Hematopoietic multipotent progenitor cell treated with erythropoietin and hydrocortisone succinate and interleukin-3 and kit ligand, for 8 days (in vitro differentiated cells): ENCODE measurements around the gene SLFN5.
"Not testable (repeated sequence)": the region's sequence is repeated elsewhere in the genome, so short reads cannot be mapped to it uniquely, and the experiment has no call there.

Experiments used
- DNase-seq: peaks from one replicate; pipeline ENCODE4 v3.0.0-alpha.2; 2015

The SLFN5 gene

DNA sequence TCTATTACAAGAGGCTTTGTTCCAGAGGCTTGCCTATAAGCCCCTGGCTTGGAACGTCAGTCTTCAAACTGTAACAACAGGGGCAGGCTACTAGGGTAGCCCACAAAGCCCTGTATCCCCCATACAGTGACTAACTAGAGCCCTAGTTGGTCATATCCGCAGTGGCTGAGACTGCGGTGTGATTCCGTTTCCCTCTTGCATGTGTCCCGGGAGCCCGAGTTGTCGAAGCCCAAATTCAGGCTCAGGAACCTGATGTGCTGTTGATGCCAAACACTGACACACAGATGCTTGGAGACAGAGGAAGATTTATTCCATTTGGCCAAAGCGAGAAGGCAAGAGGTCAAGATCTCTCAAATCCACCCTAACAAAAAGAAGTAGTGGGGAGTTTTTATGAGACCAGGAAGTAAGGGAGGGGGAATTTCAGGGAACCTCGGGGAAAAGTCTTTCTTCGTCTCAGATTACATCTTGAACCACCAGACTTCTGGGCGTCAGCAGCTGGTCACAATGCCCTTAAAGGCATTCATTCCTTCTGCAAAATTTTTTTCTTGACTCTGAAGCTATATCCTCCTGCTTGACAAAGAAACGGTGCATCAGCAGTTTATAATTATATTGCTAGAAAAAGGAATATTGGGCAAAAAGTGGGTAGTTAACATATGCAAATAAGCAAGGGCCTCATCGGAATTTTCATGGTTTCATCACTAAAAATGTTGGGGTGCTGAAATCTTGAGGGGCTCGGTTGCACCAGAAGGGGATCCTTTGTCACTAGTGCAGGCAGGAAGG is 879 bp downstream of the SLFN5 start:
- no peak for DNase-seq

GRCh38 chr17:35244341-35245195 is 1.7 kb downstream of the SLFN5 start:
- DNase-seq, result peak; percentile 71

DNA sequence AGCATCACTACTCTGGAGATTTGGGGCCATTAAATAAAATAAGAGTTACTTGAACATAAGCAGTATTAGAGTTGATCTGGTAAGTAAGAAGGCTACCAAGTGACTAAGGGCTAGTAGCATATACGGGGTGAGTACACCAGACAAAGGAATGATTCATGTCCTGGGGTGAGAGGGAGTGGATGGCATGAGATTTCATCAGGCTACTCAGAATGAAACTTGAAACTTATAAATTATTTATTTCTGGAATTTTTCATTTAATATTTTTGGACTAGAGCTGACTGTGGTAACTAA is 2.3 kb downstream of the SLFN5 start:
- no peak for DNase-seq

DNA sequence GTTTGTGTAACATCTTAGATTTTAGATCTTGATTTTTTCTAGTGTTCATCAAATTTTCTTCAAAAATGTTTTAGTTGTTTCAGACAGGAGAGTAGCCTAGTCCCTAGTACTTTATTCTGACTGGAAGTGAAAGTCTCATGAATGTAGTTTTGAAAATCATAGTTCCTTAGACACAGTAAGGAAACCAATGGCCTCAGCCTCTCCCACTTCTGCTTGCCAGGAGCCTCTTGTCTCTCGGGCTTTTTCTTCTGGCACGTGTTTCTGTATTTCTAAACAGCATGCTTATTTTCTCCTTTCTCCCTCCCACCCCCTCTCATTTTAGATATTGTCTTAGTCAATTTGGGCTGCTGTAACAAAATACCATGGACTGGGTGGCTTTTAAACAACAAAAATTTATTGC is 9.8 kb downstream of the SLFN5 start:
- no peak for DNase-seq

DNA sequence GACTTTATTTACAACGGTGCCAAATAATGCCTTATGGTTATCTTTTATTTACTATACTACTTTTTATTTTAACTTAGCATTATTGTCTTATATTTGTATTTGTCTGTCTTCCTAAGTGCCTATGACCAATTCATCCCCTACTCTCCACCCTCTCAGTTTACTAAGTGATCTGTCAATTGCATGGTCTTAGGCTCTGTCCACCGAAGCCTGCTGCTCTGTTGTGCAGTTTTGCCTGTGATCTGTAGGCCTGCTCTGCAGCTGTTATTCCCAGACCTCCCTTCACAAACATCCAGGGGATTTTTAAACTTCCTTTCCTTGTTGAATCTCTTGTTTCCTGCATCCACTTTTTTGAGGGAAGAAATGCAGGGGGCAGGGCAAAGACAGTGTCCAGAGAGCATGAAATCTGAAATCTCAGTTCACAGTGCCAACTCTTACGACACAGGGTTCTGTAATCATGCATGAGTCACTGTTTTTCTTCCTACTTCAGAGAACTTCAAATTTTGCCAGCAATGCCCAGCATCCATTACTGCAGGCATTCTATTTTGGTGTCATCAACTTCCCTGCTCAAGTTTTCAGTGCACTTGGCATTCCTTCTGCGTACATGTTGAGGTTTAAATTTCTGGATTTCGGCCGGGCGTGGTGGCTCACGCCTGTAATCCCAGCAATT is 11.4 kb downstream of the SLFN5 start:
- DNase-seq, result no peak

DNA sequence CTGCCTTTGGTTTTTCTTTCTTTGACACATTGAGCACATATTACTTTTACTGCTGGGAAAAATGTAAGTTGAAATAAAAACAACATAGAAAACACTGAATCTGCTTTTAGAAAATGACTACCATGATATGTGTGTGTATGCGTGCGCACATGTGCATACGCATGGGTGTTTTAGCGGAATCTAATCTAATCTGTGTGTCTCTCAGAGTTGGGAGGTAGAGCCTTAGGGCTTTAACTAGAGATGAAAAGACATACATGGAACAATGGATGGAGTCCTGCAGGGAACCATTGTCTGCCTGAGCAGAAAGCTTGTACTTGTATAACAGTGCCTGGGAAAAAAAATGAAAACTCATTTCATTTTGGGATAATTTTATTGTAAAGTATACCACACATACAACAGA is 12.4 kb downstream of the SLFN5 start:
- DNase-seq, result no peak

DNA sequence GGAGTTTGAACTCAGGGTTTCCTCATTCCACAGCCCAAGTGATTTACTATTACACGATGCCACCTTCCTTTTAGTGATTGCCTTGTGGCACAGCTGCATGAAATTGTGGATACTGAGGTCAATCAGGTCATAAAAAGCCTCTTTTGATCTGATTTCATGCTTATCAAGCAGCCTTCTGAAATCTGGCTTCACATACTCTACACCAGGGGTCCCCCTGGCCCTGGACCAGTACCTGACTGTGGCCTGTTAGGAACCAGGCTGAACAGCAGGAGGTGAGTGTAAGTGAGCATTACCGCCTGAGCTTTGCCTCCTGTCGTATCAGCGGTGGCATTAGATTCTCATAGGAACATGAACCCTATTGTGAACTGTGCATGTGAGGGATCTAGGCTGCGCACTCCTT is 13.8 kb downstream of the SLFN5 start:
- no peak for DNase-seq

GRCh38 chr17:35257208-35257659 is 14.4 kb downstream of the SLFN5 start:
- DNase-seq, result no peak

DNA sequence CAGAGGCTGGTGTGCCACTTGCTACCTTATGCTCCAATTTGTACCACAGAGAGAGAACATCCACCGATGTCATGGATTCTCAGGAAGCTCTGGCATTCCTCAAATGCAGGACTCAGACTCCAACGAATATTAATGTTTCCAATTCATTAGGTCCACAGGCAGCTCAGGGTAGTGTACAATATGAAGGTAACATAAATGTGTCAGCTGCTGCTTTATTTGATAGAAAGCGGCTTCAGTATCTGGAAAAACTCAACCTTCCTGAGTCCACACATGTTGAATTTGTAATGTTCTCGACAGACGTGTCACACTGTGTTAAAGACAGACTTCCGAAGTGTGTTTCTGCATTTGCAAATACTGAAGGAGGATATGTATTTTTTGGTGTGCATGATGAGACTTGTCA is 16.1 kb downstream of the SLFN5 start:
- no peak for DNase-seq

GRCh38 chr17:35265071-35265470 is 22.2 kb downstream of the SLFN5 start:
- no peak for DNase-seq

- DNase-seq, result no peak
These were observed 22.8 kb downstream of the SLFN5 start for GRCh38 chr17:35265566-35266141.

GRCh38 chr17:35274167-35275066 is 31.5 kb downstream of the SLFN5 start:
- DNase-seq, result not testable (repeated sequence)

GRCh38 chr17:35278454-35278853 is 35.6 kb downstream of the SLFN5 start:
- not testable (repeated sequence) for DNase-seq

GRCh38 chr17:35278876-35279275 is 36.0 kb downstream of the SLFN5 start:
- not testable (repeated sequence) for DNase-seq

- DNase-seq, result no peak
These were observed 40.9 kb downstream of the SLFN5 start for GRCh38 chr17:35283767-35284166.

DNA sequence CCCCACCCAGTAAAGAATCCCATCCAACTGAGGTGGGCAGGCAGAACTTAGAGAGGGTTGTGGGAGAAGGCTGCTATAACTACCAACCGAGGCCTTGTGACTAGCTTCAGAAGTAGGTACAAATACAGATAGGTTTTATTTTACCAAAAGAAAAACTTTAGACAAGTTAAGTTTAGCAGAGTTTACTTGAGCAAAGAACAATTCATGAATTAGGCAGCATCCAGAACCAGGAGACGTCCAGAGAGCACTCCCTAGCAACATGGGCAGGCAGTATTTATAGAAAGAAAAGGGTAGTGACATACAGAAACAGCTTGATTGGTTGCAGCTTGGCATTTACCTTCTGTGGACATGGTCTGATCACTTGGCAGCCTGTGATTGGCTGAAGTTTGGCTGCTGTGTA is 42.1 kb downstream of the SLFN5 start:
- no peak for DNase-seq

- no peak for DNase-seq
These were observed 43.4 kb downstream of the SLFN5 start for GRCh38 chr17:35286120-35286781.

DNA sequence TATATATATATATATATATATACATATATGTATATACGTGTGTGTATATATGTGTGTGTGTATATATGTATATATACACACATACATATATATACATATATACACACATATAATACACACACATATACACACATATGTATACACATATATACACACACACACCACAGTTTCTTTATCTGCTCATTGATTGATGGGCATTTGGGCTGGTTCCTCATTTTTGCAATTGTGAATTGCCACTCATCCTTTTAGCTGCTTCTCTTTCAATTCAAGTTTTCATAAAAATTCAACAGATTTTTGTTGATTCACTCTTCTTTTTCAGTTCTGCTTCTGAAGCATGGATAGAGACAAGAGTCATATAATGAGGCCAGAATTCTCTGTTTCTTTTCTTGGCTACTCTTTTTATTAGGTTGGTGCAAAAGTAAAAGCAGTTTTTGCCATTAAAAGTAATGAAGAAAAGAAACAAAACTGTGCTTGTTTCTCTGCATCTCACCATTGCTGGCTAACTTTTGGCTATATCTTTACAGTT is 44.5 kb downstream of the SLFN5 start:
- DNase-seq, result no peak

GRCh38 chr17:35289222-35289621 is 46.4 kb downstream of the SLFN5 start:
- no peak for DNase-seq

GRCh38 chr17:35291802-35292201 is 48.9 kb downstream of the SLFN5 start:
- DNase-seq, result no peak

- DNase-seq, result no peak
These were observed 50.4 kb downstream of the SLFN5 start for GRCh38 chr17:35293151-35293847.
